HL-60 (cell line): ENCODE results near the gene ASCL4.

Source experiments
- GABPA ChIP-seq: IDR thresholded peaks from 2 replicates; pipeline ENCODE4 v1.6.1; 2012; ENCODE audit warnings: low read depth
- POLR2AphosphoS5 ChIP-seq: IDR thresholded peaks from 2 replicates; pipeline ENCODE4 v1.6.1; 2012; ENCODE audit warnings: low read depth
- SPI1 ChIP-seq: IDR thresholded peaks from 2 replicates; pipeline ENCODE4 v1.6.1; 2012; ENCODE audit warnings: low read depth, mild to moderate bottlenecking, borderline replicate concordance
- TF ChIP-seq, protein P1 (sequence below): IDR thresholded peaks from one replicate; pipeline ENCODE4 v1.5.1; 2011; ENCODE audit warnings: low read length, control low read depth, inconsistent platforms; ENCODE audit not compliant: insufficient read depth

DNA sequence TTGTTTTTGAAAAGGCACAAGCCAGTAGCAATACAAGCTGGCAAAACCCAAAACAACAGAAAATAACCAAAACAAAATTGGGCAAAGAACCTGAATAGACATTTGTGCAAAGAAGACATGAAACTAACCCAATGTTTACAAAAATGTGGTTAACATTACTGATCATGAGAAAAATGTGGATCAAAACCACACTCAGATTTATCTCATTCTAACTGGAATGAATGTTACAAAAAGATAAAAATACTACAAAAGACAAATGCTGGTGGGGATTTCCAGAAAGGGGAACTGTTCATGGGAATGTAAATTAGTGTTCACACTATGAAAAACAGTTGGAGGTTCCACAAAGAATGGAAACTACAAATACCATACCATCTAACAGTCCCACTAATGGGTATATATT, 26.6 kb downstream of the ASCL4 start:
- TF ChIP-seq, protein P1, sequence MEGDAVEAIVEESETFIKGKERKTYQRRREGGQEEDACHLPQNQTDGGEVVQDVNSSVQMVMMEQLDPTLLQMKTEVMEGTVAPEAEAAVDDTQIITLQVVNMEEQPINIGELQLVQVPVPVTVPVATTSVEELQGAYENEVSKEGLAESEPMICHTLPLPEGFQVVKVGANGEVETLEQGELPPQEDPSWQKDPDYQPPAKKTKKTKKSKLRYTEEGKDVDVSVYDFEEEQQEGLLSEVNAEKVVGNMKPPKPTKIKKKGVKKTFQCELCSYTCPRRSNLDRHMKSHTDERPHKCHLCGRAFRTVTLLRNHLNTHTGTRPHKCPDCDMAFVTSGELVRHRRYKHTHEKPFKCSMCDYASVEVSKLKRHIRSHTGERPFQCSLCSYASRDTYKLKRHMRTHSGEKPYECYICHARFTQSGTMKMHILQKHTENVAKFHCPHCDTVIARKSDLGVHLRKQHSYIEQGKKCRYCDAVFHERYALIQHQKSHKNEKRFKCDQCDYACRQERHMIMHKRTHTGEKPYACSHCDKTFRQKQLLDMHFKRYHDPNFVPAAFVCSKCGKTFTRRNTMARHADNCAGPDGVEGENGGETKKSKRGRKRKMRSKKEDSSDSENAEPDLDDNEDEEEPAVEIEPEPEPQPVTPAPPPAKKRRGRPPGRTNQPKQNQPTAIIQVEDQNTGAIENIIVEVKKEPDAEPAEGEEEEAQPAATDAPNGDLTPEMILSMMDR = no peak
- no peak for TF ChIP-seq POLR2AphosphoS5
- TF ChIP-seq SPI1 = no peak
- no peak for TF ChIP-seq GABPA
